HG02759 (cell line): ENCODE results near the gene DCP2.

Experiments
- ATAC-seq: cut with Tn5 transposase; IDR thresholded peaks from one replicate; pipeline ENCODE4 v1.9.1; 2021; ENCODE audit warnings: mild to moderate bottlenecking, moderate library complexity; ENCODE audit not compliant: unreplicated experiment

The DCP2 gene

GRCh38 chr5:113062869-113063508 is 86.4 kb downstream of the DCP2 start:
- no peak for ATAC-seq

GRCh38 chr5:113063927-113064326 is 87.3 kb downstream of the DCP2 start:
- ATAC-seq: no peak

- ATAC-seq: no peak
These were observed 88.2 kb downstream of the DCP2 start for GRCh38 chr5:113064806-113065205.

GRCh38 chr5:113065626-113066025 is 89.0 kb downstream of the DCP2 start:
- no peak for ATAC-seq

- no peak for ATAC-seq
These were observed 91.2 kb downstream of the DCP2 start for GRCh38 chr5:113067635-113068344.

- no peak for ATAC-seq
These were observed 92.0 kb downstream of the DCP2 start for GRCh38 chr5:113068559-113068958.
